Keratinocyte (primary cell): ENCODE data around the gene CCNA2. TPM values are rescaled to one million over a fixed set of nuclear protein-coding genes. Genes with fewer than 3 reads are reported as not detected.

Experiments used
- DNase-seq: peaks from one replicate; pipeline ENCODE4 v3.0.0-alpha.2; 2011; ENCODE audit warnings: low read depth, missing footprints, low spot score
- FAIRE-seq: peaks from 2 replicates; lab custom pipeline; 2011; peaks lifted over from hg19 to GRCh38; lab: Jason Lieb, UNC
- H2AFZ ChIP-seq: 2 replicates; pipeline ENCODE4 v1.6.0; 2012; ENCODE audit warnings: low read length, control low read depth, inconsistent platforms; ENCODE audit not compliant: control insufficient read depth
- H3K27ac ChIP-seq: 2 replicates; pipeline ENCODE4 v1.5.1; 2011; ENCODE audit warnings: low read length; ENCODE audit not compliant: control insufficient read depth, insufficient read depth
- H3K27me3 ChIP-seq: 3 replicates; pipeline ENCODE4 v1.6.0; 2011; ENCODE audit warnings: low read length; ENCODE audit not compliant: control insufficient read depth, insufficient read depth; ENCODE audit errors: extremely low read depth
- H3K36me3 ChIP-seq, 2 experiments: 2 replicates in 1 of 2; 3 replicates in 1 of 2; pipeline ENCODE4 v1.5.1; 2011; ENCODE audit warnings: low read length in 2 of 2, mild to moderate bottlenecking in 1 of 2; ENCODE audit not compliant: control insufficient read depth in 2 of 2, insufficient read depth in 2 of 2; ENCODE audit errors: extremely low read depth in 1 of 2
- H3K4me1 ChIP-seq: 3 replicates; pipeline ENCODE4 v1.5.1; 2011; ENCODE audit warnings: low read length; ENCODE audit not compliant: control insufficient read depth, insufficient read depth; ENCODE audit errors: extremely low read depth
- H3K4me2 ChIP-seq: 3 replicates; pipeline ENCODE4 v1.6.0; 2011; ENCODE audit warnings: low read depth, low read length; ENCODE audit not compliant: control insufficient read depth, insufficient read depth; ENCODE audit errors: extremely low read depth
- H3K4me3 ChIP-seq, 3 experiments: fragments of 200-600 bp in 1 of 3; sonication (generic) in 1 of 3; 2 replicates in 2 of 3; 3 replicates in 1 of 3; pipeline ENCODE4 v1.5.1; 2011 to 2016; ENCODE audit warnings: low read length in 3 of 3, mild to moderate bottlenecking in 3 of 3, control low read depth in 2 of 3, inconsistent platforms in 1 of 3, low read depth in 1 of 3, mixed read lengths in 1 of 3, mixed run types in 1 of 3, moderate library complexity in 1 of 3; ENCODE audit not compliant: control insufficient read depth in 2 of 3, insufficient read depth in 2 of 3; ENCODE audit errors: extremely low read depth in 1 of 3
- H3K79me2 ChIP-seq: 2 replicates; pipeline ENCODE4 v1.6.0; 2012; ENCODE audit warnings: low read length; ENCODE audit not compliant: control insufficient read depth, insufficient read depth
- H3K9ac ChIP-seq: 3 replicates; pipeline ENCODE4 v1.6.0; 2011; ENCODE audit warnings: low read length; ENCODE audit not compliant: control insufficient read depth, insufficient read depth; ENCODE audit errors: extremely low read depth
- H3K9me1 ChIP-seq: 3 replicates; pipeline ENCODE4 v1.6.0; 2011; ENCODE audit warnings: low read length; ENCODE audit not compliant: control insufficient read depth, insufficient read depth; ENCODE audit errors: extremely low read depth
- H3K9me3 ChIP-seq: 2 replicates; pipeline ENCODE4 v1.5.1; 2012; ENCODE audit warnings: low read depth, low read length; ENCODE audit not compliant: control insufficient read depth
- H4K20me1 ChIP-seq: 3 replicates; pipeline ENCODE4 v1.6.0; 2011; ENCODE audit warnings: low read length; ENCODE audit not compliant: control insufficient read depth, insufficient read depth; ENCODE audit errors: extremely low read depth
- CTCF ChIP-seq, 3 experiments: IDR thresholded peaks in 1 of 3; conservative IDR thresholded peaks in 1 of 3; optimal IDR thresholded peaks in 1 of 3; 2 replicates in 2 of 3; 3 replicates in 1 of 3; pipeline versions ENCODE3 to v1.5.1; 2011; ENCODE audit warnings: low read length in 3 of 3, mild to moderate bottlenecking in 3 of 3, moderate library complexity in 2 of 3, control low read depth in 1 of 3, inconsistent platforms in 1 of 3; ENCODE audit not compliant: insufficient read depth in 2 of 3; ENCODE audit errors: extremely low read depth in 1 of 3
- EZH2 ChIP-seq: IDR thresholded peaks from one replicate; pipeline ENCODE4 v1.6.1; 2012; ENCODE audit warnings: inconsistent platforms, mild to moderate bottlenecking, low read length, moderate library complexity
- dilution Hi-C: fragments of 300-500 bp; cut with MboI; formaldehyde crosslinking; loops from one replicate; pipeline ENCODE4 v1.7.0; 2020; ENCODE audit warnings: low sequenced_read_pairs; ENCODE audit not compliant: extremely low pct_ligation_motif_present
- polyA plus RNA-seq, 5 experiments: library from polyadenylated mRNA; depleted of rRNA in 3 of 5; stranded (reverse) in 3 of 5; stranded (forward) in 1 of 5; unstranded in 1 of 5; fragments of >200 nt; gene quantifications; 1 replicate in 1 of 5; 2 replicates in 3 of 5; 3 replicates in 1 of 5; pipeline versions ENCODE4 v1.2.1 to v1.2.3, GENCODE V29; 2011 to 2012; ENCODE audit warnings: missing spikeins in 2 of 5, low read depth in 1 of 5, low replicate concordance in 1 of 5

Gene CCNA2
- polyA plus RNA-seq, 1 donor (not counting 4 experiments of a cell fraction or from before 2014, with no cell fraction given): 27.4 TPM

GRCh38 chr4:121822047-121822446 lies 1.6 kb downstream of the CCNA2 start:
- dilution Hi-C loops: no loop called here
- H3K27ac ChIP-seq: no peak overlapping the region
- peaks cover 30% of the 10 kb centered on the region for H3K79me2 ChIP-seq
- H3K27me3 ChIP-seq: no peaks in the 10 kb centered on the region
- H3K36me3 ChIP-seq: peaks cover 6 to 9% of the 10 kb centered on the region in 2 experiments
- no peaks in the 10 kb centered on the region for H3K9me3 ChIP-seq
- H2AFZ ChIP-seq: no peak overlapping the region
- no peaks in the 10 kb centered on the region for H4K20me1 ChIP-seq
- no peak for DNase-seq
- H3K4me2 ChIP-seq: peak overlapping the region; percentile 57
- no peaks in the 10 kb centered on the region for H3K9me1 ChIP-seq
- no peak for TF ChIP-seq EZH2
- no peak for TF ChIP-seq CTCF (optimal IDR thresholded peaks at IDR 0.05 in 1 of 3, IDR thresholded peaks at IDR 0.05 in 1 of 3, conservative IDR thresholded peaks at IDR 0.05 in 1 of 3; ENCODE audit: extremely low read depth in 1 of 3, insufficient read depth in 2 of 3, low read length in 3 of 3)
- H3K4me1 ChIP-seq: peaks cover 8% of the 10 kb centered on the region
- no peak for FAIRE-seq
- peak overlapping the region in 2 of 3 experiments; percentile 91 to 94 for H3K4me3 ChIP-seq
- no peak overlapping the region for H3K9ac ChIP-seq

- no peak overlapping the region for H3K4me2 ChIP-seq
- no peaks in the 10 kb centered on the region for H3K9me1 ChIP-seq
- H3K27me3 ChIP-seq: no peaks in the 10 kb centered on the region
- no peaks in the 10 kb centered on the region for H3K9me3 ChIP-seq
- dilution Hi-C loops: no loop called here
- H3K36me3 ChIP-seq: peaks cover 6 to 7% of the 10 kb centered on the region in 2 experiments
- H4K20me1 ChIP-seq: no peaks in the 10 kb centered on the region
- FAIRE-seq (no peak), DNase-seq (no peak)
- H3K27ac ChIP-seq: no peak overlapping the region
- H2AFZ ChIP-seq: no peak overlapping the region
- H3K4me3 ChIP-seq: no peak overlapping the region
- TF ChIP-seq EZH2 (no peak), CTCF (optimal IDR thresholded peaks at IDR 0.05 in 1 of 3, IDR thresholded peaks at IDR 0.05 in 1 of 3, conservative IDR thresholded peaks at IDR 0.05 in 1 of 3; ENCODE audit: extremely low read depth in 1 of 3, insufficient read depth in 2 of 3, low read length in 3 of 3) (no peak)
- H3K9ac ChIP-seq: no peak overlapping the region
- H3K79me2 ChIP-seq: peaks cover 30% of the 10 kb centered on the region
- peaks cover 8% of the 10 kb centered on the region for H3K4me1 ChIP-seq
Observed at GRCh38 chr4:121819216-121819965, 4.3 kb downstream of the CCNA2 start.
